Fibroblast of lung (primary cell): Measurements from ENCODE around the gene ANKRD6. TPM values are rescaled to one million over a fixed set of nuclear protein-coding genes. Genes with fewer than 3 reads are reported as not detected.

Source experiments
- DNase-seq, 2 donors: peaks; one replicate each; pipeline versions ENCODE4 v3.0.0 to v3.0.0-alpha.2; 2010; ENCODE audit warnings: low read depth in 2 of 2
- H2AFZ ChIP-seq: 2 replicates; pipeline ENCODE4 v1.5.1; 2012; ENCODE audit warnings: low read length, control low read depth, inconsistent platforms
- H3K27ac ChIP-seq: 2 replicates; pipeline ENCODE4 v1.5.1; 2011; ENCODE audit warnings: low read length, control low read depth; ENCODE audit not compliant: insufficient read depth
- H3K27me3 ChIP-seq: 2 replicates; pipeline ENCODE4 v1.5.1; 2011; ENCODE audit warnings: mild to moderate bottlenecking, low read length; ENCODE audit not compliant: control insufficient read depth, insufficient read depth
- H3K36me3 ChIP-seq: 2 replicates; pipeline ENCODE4 v1.5.1; 2011; ENCODE audit warnings: low read length; ENCODE audit not compliant: control insufficient read depth, insufficient read depth
- H3K4me1 ChIP-seq: 2 replicates; pipeline ENCODE4 v1.5.1; 2011; ENCODE audit warnings: low read length; ENCODE audit not compliant: control insufficient read depth, insufficient read depth; ENCODE audit errors: extremely low read depth
- H3K4me2 ChIP-seq: 2 replicates; pipeline ENCODE4 v1.5.1; 2011; ENCODE audit warnings: low read length, control low read depth; ENCODE audit not compliant: insufficient read depth; ENCODE audit errors: extremely low read depth
- H3K4me3 ChIP-seq, 4 experiments: fragments of 200-600 bp in 1 of 4; sonication (generic) in 1 of 4; replicated peaks in 1 of 4; 2 replicates each; pipeline ENCODE4 v1.5.1; 2011 to 2016; ENCODE audit warnings: low read length in 4 of 4, low read depth in 3 of 4, mild to moderate bottlenecking in 3 of 4, control low read depth in 2 of 4, inconsistent platforms in 1 of 4, mixed read lengths in 1 of 4; ENCODE audit not compliant: insufficient read depth in 1 of 4; ENCODE audit errors: control extremely low read depth in 1 of 4
- H3K79me2 ChIP-seq: 2 replicates; pipeline ENCODE4 v1.5.1; 2012; ENCODE audit warnings: mild to moderate bottlenecking, low read length, inconsistent platforms; ENCODE audit not compliant: control insufficient read depth, insufficient read depth
- H3K9ac ChIP-seq: 2 replicates; pipeline ENCODE4 v1.5.1; 2011; ENCODE audit warnings: mild to moderate bottlenecking, low read length, control low read depth; ENCODE audit not compliant: insufficient read depth
- H3K9me3 ChIP-seq: 2 replicates; pipeline ENCODE4 v1.5.1; 2012; ENCODE audit warnings: low read depth, low read length; ENCODE audit not compliant: control insufficient read depth, insufficient read depth
- H4K20me1 ChIP-seq: 2 replicates; pipeline ENCODE4 v1.5.1; 2011; ENCODE audit warnings: low read length; ENCODE audit not compliant: control insufficient read depth, insufficient read depth; ENCODE audit errors: extremely low read depth
- CTCF ChIP-seq, 2 donors: IDR thresholded peaks in 1 of 2; conservative IDR thresholded peaks in 1 of 2; 1 replicate in 1 of 2; 2 replicates in 1 of 2; pipeline ENCODE4 v1.5.1; 2011 to 2012; ENCODE audit warnings: low read length in 2 of 2, control low read depth in 1 of 2, inconsistent platforms in 1 of 2, low read depth in 1 of 2, mild to moderate bottlenecking in 1 of 2
- EZH2 ChIP-seq: IDR thresholded peaks from 2 replicates; pipeline ENCODE4 v1.5.1; 2012; ENCODE audit warnings: low read length, control low read depth, mild to moderate bottlenecking; ENCODE audit errors: missing control alignments
- polyA plus RNA-seq, 2 donors: library from polyadenylated mRNA; depleted of rRNA in 1 of 2; stranded (reverse) in 1 of 2; unstranded in 1 of 2; fragments of >200 nt; gene quantifications; 2 replicates each; pipeline ENCODE4 v1.2.1, GENCODE V29; 2011 to 2012; ENCODE audit warnings: missing spikeins in 1 of 2
- total RNA-seq: library from RNA; depleted of rRNA; stranded (reverse); fragments of >200 nt; gene quantifications from 2 replicates; pipeline ENCODE4 v1.2.1, GENCODE V29; 2014

ANKRD6 gene
- total and polyA plus RNA-seq, 2 donors (not counting 1 experiment from before 2014, with no cell fraction given), result 0.39 to 2.3 TPM

- Histone ChIP-seq H4K20me1 (no peaks in the 10 kb centered on the region), H3K4me2 (no peak overlapping the region), H3K27me3 (peaks cover 3% of the 10 kb centered on the region), H3K79me2 (no peaks in the 10 kb centered on the region), H3K4me1 (no peaks in the 10 kb centered on the region), H3K27ac (no peak overlapping the region), H3K9ac (no peak overlapping the region), H3K4me3 (no peak overlapping the region), H3K36me3 (no peaks in the 10 kb centered on the region), H3K9me3 (no peaks in the 10 kb centered on the region), H2AFZ (no peak overlapping the region)
- TF ChIP-seq EZH2 (no peak), CTCF (conservative IDR thresholded peaks at IDR 0.05 in 1 of 2, IDR thresholded peaks at IDR 0.05 in 1 of 2; ENCODE audit: low read depth in 1 of 2, low read length in 2 of 2) (no peak)
- no peak for DNase-seq
Measured at GRCh38 chr6:89439014-89439413, 6.1 kb downstream of the ANKRD6 start.

- H3K4me2 ChIP-seq, result no peak overlapping the region
- TF ChIP-seq CTCF (conservative IDR thresholded peaks at IDR 0.05 in 1 of 2, IDR thresholded peaks at IDR 0.05 in 1 of 2; ENCODE audit: low read depth in 1 of 2, low read length in 2 of 2) (no peak), EZH2 (no peak)
- H3K4me3 ChIP-seq, result no peak overlapping the region
- H3K27ac ChIP-seq, result no peak overlapping the region
- H4K20me1 ChIP-seq, result no peaks in the 10 kb centered on the region
- H3K9me3 ChIP-seq, result no peaks in the 10 kb centered on the region
- DNase-seq, result no peak
- H3K36me3 ChIP-seq, result no peaks in the 10 kb centered on the region
- no peaks in the 10 kb centered on the region for H3K4me1 ChIP-seq
- H2AFZ ChIP-seq, result no peak overlapping the region
- no peaks in the 10 kb centered on the region for H3K27me3 ChIP-seq
- H3K9ac ChIP-seq, result no peak overlapping the region
- no peaks in the 10 kb centered on the region for H3K79me2 ChIP-seq
Measured at GRCh38 chr6:89440200-89440599, 7.2 kb downstream of the ANKRD6 start.

DNA sequence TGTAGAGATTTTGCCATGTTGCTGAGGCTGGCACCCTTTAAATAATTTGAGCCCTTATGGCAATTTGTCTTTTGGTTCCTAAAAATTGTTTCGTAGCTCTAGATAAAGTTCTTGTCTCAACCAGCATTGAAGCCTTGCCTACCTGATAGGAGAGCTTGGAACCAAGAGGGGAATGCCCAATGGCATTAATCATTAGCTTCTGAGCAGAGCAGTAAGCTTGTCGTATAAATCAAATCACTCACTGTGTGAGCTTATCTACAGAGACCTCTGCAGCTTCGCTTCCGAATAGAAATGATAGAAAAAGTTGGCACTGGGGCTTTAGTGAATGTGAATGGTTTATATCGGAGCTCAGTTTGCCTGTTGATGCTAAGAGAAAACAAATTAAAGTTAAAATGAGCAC is 10.7 kb downstream of the ANKRD6 start:
- Histone ChIP-seq H3K4me1 (no peaks in the 10 kb centered on the region), H3K27ac (no peak overlapping the region), H3K27me3 (no peaks in the 10 kb centered on the region), H2AFZ (no peak overlapping the region), H3K36me3 (no peaks in the 10 kb centered on the region), H3K4me2 (no peak overlapping the region), H3K9ac (no peak overlapping the region), H3K79me2 (no peaks in the 10 kb centered on the region), H4K20me1 (no peaks in the 10 kb centered on the region), H3K4me3 (no peak overlapping the region), H3K9me3 (no peaks in the 10 kb centered on the region)
- DNase-seq, result no peak
- TF ChIP-seq CTCF (conservative IDR thresholded peaks at IDR 0.05 in 1 of 2, IDR thresholded peaks at IDR 0.05 in 1 of 2; ENCODE audit: low read depth in 1 of 2, low read length in 2 of 2), result no peak
- TF ChIP-seq EZH2, result no peak
